Mucosa of rectum (tissue), 2 donors: Measurements from ENCODE around the gene KRTAP23-1.

Experiments
- H3K27ac ChIP-seq, 2 donors: one replicate each; pipeline ENCODE4 v1.7.0; 2013; ENCODE audit warnings: inconsistent platforms in 2 of 2, low read depth in 2 of 2, low read length in 2 of 2
- H3K27me3 ChIP-seq, 2 donors: one replicate each; pipeline ENCODE4 v1.7.0; 2013; ENCODE audit warnings: low read length in 2 of 2; ENCODE audit not compliant: control insufficient read depth in 2 of 2, insufficient read depth in 2 of 2
- H3K36me3 ChIP-seq, 2 donors: one replicate each; pipeline ENCODE4 v1.7.0; 2013; ENCODE audit warnings: low read length in 2 of 2; ENCODE audit not compliant: control insufficient read depth in 2 of 2, insufficient read depth in 2 of 2
- H3K4me1 ChIP-seq, 2 donors: one replicate each; pipeline ENCODE4 v1.7.0; 2013; ENCODE audit warnings: low read length in 2 of 2, mild to moderate bottlenecking in 1 of 2; ENCODE audit not compliant: control insufficient read depth in 2 of 2, insufficient read depth in 2 of 2
- H3K4me3 ChIP-seq, 2 donors: one replicate each; pipeline ENCODE4 v1.7.0; 2013; ENCODE audit warnings: low read length in 2 of 2
- H3K9ac ChIP-seq, 2 donors: one replicate each; pipeline ENCODE4 v1.7.0; 2013; ENCODE audit warnings: low read length in 2 of 2, low read depth in 1 of 2, mild to moderate bottlenecking in 1 of 2
- H3K9me3 ChIP-seq, 2 donors: one replicate each; pipeline ENCODE4 v1.7.0; 2013; ENCODE audit warnings: low read length in 2 of 2; ENCODE audit not compliant: control insufficient read depth in 2 of 2
- donor health status: healthy.
- donor health status: Normal muscosa, but diverticular disease.

The KRTAP23-1 gene

DNA sequence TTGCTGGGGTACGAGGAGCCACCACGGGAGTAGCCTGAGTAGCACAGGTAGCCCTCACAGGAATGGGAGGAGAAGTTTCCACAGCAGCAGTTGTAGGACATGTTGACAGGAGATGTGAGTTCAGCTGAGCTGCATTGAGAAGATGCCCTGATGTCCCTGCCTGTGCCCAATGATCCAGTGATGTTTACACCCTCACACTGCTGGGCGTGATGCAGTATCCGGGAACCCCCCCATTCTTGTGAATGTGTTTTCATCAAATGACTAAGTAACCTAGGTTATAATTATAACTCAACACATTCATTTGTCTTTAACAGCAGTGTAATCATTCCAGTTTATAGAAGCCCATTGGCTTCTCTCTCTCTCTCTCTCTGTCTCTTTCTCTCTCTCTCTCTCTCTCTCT lies at the start of gene KRTAP23-1:
KRTAP23-1 (minus strand) TSS at position 101 of the 400 bp plus-strand sequence; CDS start at position 101, 0 bp downstream.
- Histone ChIP-seq H3K36me3 (no peaks in the 10 kb centered on the region), H3K4me1 (no peaks in the 10 kb centered on the region), H3K9me3 (no peaks in the 10 kb centered on the region), H3K27me3 (no peaks in the 10 kb centered on the region), H3K27ac (no peak within 1 kb of the TSS), H3K9ac (no peak within 1 kb of the TSS), H3K4me3 (no peak within 1 kb of the TSS)

DNA sequence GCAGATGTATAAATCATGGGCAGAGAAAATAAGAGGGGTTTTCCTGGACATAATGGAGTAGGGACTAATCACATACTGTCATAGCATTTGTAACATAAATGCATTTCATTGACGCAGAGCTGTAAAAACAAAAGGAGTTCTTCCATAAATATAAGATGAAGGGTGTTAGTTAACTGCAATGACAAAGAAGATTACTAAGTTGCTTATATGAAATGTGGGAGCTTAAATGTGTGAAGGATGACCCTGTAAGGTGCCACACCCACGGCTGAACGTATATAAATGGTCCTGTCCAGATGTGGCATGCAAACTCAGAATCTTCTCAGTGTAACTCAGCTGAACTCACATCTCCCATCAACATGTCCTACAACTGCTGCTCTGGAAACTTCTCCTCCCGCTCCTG lies 47.3 kb upstream of the KRTAP23-1 start, which contains the start of gene KRTAP13-1:
KRTAP13-1 (plus strand) TSS at position 301 of the 400 bp plus-strand sequence; CDS start at position 357, 56 bp downstream.
- Histone ChIP-seq H3K4me1 (no peaks in the 10 kb centered on the region), H3K27me3 (no peaks in the 10 kb centered on the region), H3K4me3 (no peak within 1 kb of the TSS), H3K9me3 (no peaks in the 10 kb centered on the region), H3K27ac (no peak within 1 kb of the TSS), H3K9ac (no peak within 1 kb of the TSS), H3K36me3 (no peaks in the 10 kb centered on the region)

DNA sequence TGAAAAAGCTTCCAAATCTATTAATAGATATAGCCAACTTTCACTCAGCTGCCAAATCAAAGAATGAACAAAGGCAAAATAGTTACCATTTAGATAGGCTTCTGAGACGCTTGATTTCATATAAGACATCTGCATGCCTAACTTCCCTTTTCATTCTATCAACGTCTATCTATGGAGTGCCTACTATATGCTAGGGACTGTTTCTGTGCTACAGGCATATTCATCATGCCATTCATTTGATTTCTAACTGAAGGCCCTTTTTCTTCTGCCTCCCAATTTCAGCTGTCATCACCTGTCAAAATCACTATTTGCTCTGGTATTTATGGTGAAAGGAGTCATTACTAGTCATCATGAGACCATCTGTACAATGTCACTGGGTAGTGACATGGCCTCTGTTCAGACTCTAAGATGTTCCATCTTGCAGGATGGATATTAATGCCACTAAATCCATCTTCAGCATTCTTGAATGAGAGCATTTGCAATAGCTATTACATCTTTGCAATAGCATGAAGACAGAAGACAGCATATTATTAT lies 43.2 kb upstream of the KRTAP23-1 start:
- Histone ChIP-seq H3K9me3 (no peaks in the 10 kb centered on the region), H3K36me3 (no peaks in the 10 kb centered on the region), H3K4me1 (no peaks in the 10 kb centered on the region), H3K4me3 (no peak overlapping the region), H3K9ac (no peak overlapping the region), H3K27ac (no peak overlapping the region), H3K27me3 (no peaks in the 10 kb centered on the region)

DNA sequence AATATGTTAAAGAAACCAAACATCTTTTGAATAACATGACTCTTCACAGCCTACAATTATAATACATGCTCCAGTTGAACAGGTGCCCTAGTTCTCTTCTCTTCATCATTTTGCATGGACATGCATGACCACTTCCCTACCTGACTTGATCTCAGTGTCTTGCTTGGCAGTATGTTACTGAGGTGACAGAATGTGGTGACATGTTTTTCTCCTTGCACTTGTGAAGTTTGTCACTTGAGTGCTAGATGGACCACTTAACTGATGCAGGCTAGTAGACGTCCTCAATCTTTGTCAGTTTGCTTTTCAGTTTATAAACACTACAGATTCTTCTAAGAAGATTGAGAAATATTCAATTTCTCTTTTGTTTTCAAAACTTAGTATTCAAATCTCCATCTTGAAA lies 33.8 kb upstream of the KRTAP23-1 start:
- Histone ChIP-seq H3K9me3 (no peaks in the 10 kb centered on the region), H3K36me3 (no peaks in the 10 kb centered on the region), H3K27ac (no peak overlapping the region), H3K4me3 (no peak overlapping the region), H3K4me1 (no peaks in the 10 kb centered on the region), H3K9ac (no peak overlapping the region), H3K27me3 (no peaks in the 10 kb centered on the region)

DNA sequence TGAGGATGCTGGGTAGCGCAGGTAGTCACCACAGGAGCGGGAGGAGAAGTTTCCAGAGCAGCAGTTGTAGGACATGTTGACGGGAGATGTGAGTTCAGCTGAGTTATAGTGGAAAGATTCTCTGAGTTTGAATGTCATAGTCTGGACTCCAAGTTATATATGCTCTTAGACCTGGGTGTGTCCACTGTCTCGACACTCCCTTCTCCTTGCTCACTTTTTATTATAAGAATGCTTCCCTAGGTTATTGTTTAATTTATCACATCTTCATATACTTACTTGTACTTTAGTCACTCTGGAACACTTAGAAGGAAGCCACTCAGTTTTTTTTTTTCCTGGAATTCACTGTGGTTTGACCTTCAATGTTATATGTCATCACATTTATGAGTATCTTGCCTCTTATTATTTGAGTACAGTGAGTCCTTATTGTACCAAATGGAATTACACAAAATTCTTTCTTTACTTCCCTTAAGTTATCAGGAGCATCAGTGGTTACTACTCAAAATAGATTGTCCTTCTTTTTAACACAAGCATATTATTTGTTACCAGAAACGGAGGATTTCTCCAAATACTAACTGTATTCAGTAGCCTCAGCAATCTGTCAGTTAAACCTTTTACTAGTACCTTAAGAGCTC lies 23.8 kb upstream of the KRTAP23-1 start, which contains the start of gene KRTAP13-2:
KRTAP13-2 (minus strand) TSS at position 133 of the 632 bp plus-strand sequence; CDS start at position 75, 58 bp downstream.
- H3K27ac ChIP-seq, result no peak within 1 kb of the TSS
- no peaks in the 10 kb centered on the region for H3K9me3 ChIP-seq
- H3K9ac ChIP-seq, result no peak within 1 kb of the TSS
- no peaks in the 10 kb centered on the region for H3K27me3 ChIP-seq
- H3K36me3 ChIP-seq, result no peaks in the 10 kb centered on the region
- no peak within 1 kb of the TSS for H3K4me3 ChIP-seq
- H3K4me1 ChIP-seq, result no peaks in the 10 kb centered on the region

DNA sequence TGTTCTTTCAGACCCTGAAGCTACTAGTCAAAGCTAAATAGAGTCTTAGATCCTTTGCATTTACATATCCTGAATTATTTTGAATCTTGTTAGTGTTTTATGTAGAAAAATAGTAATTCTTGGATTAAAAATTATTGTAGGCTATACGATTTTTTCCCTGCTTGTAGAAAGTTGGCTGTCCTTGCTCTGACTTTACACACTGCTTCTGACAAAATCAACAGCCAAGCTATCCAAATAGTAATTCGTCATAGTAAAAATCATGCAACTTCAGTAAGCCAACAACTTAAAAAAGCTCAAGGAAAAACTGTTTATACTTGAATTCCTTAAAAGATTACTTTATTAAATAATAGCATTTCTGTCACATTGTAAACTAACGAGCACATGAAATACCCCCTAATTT lies 7.5 kb upstream of the KRTAP23-1 start:
- Histone ChIP-seq H3K4me1 (no peaks in the 10 kb centered on the region), H3K9me3 (no peaks in the 10 kb centered on the region), H3K4me3 (no peak overlapping the region), H3K36me3 (no peaks in the 10 kb centered on the region), H3K27me3 (no peaks in the 10 kb centered on the region), H3K27ac (no peak overlapping the region), H3K9ac (no peak overlapping the region)

DNA sequence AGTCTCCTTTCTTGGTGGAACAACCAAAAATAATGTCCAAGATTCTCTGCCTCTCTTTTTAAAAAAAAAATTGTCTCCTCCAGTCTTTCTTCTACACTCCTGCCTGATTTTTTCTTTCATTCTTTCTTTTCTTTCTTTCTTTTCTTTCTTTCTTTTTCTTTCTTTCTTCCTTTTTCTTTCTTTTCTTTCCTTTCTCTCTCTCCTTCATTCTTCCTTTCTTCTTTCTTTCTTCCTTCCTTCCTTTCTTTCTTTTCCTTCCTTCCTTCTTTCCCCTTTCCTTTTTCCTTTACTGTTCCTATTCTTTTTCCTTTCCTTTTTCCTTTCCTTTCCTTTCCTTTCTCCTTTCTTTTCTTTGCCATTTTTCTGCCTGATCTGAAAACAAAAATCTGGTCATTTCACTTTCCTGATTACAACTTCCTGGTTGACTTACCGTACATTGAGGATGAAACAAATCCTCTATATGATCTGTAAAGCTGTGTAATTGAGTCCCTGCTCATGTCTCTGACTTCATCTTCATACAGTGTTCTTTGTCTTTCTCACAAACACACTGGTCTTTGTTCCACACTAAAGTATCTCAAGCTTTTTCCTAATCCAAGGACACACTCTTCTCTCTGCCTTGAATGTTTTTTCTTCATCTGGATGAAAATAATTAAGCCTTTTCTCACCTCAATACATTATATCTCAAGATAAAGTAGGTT lies 6.1 kb upstream of the KRTAP23-1 start:
- no peaks in the 10 kb centered on the region for H3K4me1 ChIP-seq
- no peaks in the 10 kb centered on the region for H3K27me3 ChIP-seq
- H3K9me3 ChIP-seq, result no peaks in the 10 kb centered on the region
- H3K9ac ChIP-seq, result no peak overlapping the region
- H3K36me3 ChIP-seq, result no peaks in the 10 kb centered on the region
- H3K4me3 ChIP-seq, result no peak overlapping the region
- no peak overlapping the region for H3K27ac ChIP-seq

DNA sequence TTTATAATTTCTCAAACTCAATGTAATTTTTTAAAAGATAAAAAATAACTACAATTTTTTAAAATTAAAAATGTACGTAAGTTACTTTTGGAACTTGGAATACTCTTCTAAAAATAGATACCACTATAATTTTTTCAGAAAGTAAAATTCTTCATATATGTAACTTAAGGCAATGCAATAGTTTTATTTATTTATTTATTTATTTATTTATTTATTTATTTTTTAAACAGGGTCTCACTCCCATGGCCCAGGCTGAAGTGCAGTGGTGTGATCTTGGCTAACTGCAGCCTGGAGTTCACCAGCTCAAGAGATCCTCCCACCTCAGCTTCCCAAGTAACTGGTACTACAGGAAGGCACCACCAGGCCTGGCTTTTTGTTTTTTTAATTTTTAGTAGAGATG lies 3.1 kb upstream of the KRTAP23-1 start:
- H3K27me3 ChIP-seq, result no peaks in the 10 kb centered on the region

DNA sequence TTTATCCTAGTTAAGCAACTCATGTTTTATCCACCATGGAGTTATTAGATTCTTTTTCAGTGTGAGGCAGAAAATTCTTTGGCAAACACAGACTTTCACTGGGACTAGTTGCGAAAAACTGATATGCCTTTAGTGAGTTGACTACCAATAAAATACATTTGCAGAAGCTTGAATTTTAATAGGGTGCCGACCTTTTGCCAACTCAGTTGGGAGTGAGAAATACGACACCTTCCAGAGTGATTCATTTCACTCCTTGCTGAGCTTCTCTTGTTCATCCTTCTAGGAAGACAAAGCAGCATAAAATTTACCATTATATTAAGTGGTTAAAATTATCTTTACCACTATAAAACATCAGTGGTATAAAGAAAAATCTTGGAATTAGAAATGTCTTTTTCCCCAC lies 1.2 kb upstream of the KRTAP23-1 start:
- no peaks in the 10 kb centered on the region for H3K36me3 ChIP-seq
- H3K4me1 ChIP-seq, result no peaks in the 10 kb centered on the region
- H3K4me3 ChIP-seq, result no peak overlapping the region
- H3K9ac ChIP-seq, result no peak overlapping the region
- H3K27ac ChIP-seq, result no peak overlapping the region
- no peaks in the 10 kb centered on the region for H3K27me3 ChIP-seq
- H3K9me3 ChIP-seq, result no peaks in the 10 kb centered on the region

More for the DNA sequence above, 3.1 kb upstream of the KRTAP23-1 start:
- no peaks in the 10 kb centered on the region for H3K9me3 ChIP-seq
- H3K36me3 ChIP-seq, result no peaks in the 10 kb centered on the region
- H3K9ac ChIP-seq, result no peak overlapping the region
- no peak overlapping the region for H3K4me3 ChIP-seq
- no peaks in the 10 kb centered on the region for H3K4me1 ChIP-seq
- H3K27ac ChIP-seq, result no peak overlapping the region

GRCh38 chr21:30345014-30345413 lies 3.4 kb downstream of the KRTAP23-1 start:
- Histone ChIP-seq H3K27me3 (no peaks in the 10 kb centered on the region), H3K4me3 (no peak overlapping the region), H3K9me3 (no peaks in the 10 kb centered on the region), H3K36me3 (no peaks in the 10 kb centered on the region), H3K4me1 (no peaks in the 10 kb centered on the region), H3K9ac (no peak overlapping the region), H3K27ac (no peak overlapping the region)
